OCI-LY3 (cell line): ENCODE data around the gene PSPH.
"Not testable (repeated sequence)": the region's sequence is repeated elsewhere in the genome, so short reads cannot be mapped to it uniquely, and the experiment has no call there.

Experiments
- H2AFZ ChIP-seq: fragments of 200-600, 300-600 bp; shearing (Covaris generic); 2 replicates; pipeline ENCODE4 v1.6.0; 2014; ENCODE audit warnings: antibody characterized with exemption, low read depth, low read length
- H3K27ac ChIP-seq: fragments of 200-600, 300-600 bp; sonication (generic); 2 replicates; pipeline ENCODE4 v1.5.1; 2014; ENCODE audit warnings: mild to moderate bottlenecking, low read length, moderate library complexity, mixed read lengths
- H3K27me3 ChIP-seq: fragments of 200-600, 300-600 bp; sonication (generic); 2 replicates; pipeline ENCODE4 v1.6.1; 2014; ENCODE audit warnings: low read depth, low read length, mixed read lengths
- H3K36me3 ChIP-seq: fragments of 200-600, 300-600 bp; sonication (generic); replicated peaks from 2 replicates; pipeline ENCODE3; 2014; ENCODE audit warnings: low read depth, low read length, mixed read lengths
- H3K4me1 ChIP-seq: fragments of 300-600, 200-600 bp; sonication (generic); 2 replicates; pipeline ENCODE4 v1.6.1; 2014; ENCODE audit warnings: low read length, mixed read lengths
- H3K4me2 ChIP-seq: fragments of 200-600, 300-600 bp; sonication (generic); 2 replicates; pipeline ENCODE4 v1.6.1; 2014; ENCODE audit warnings: low read length, mixed read lengths
- H3K4me3 ChIP-seq: fragments of 300-600, 200-600 bp; sonication (generic); 2 replicates; pipeline ENCODE4 v1.5.1; 2014; ENCODE audit warnings: antibody characterized with exemption, mild to moderate bottlenecking, low read length, moderate library complexity
- H3K79me2 ChIP-seq: fragments of 300-600, 200-600 bp; shearing (Covaris generic); 2 replicates; pipeline ENCODE4 v1.6.1; 2014; ENCODE audit warnings: mild to moderate bottlenecking, low read length, mixed read lengths
- H3K9ac ChIP-seq: fragments of 300-600, 200-600 bp; shearing (Covaris generic); 2 replicates; pipeline ENCODE4 v1.6.0; 2014; ENCODE audit warnings: mild to moderate bottlenecking, low read length, moderate library complexity
- H3K9me3 ChIP-seq: fragments of 200-600, 300-600 bp; shearing (Covaris generic); 2 replicates; pipeline ENCODE4 v1.6.1; 2014; ENCODE audit warnings: low read length, mixed read lengths; ENCODE audit not compliant: insufficient read depth
- H4K20me1 ChIP-seq: fragments of 200-600, 300-600 bp; sonication (generic); 2 replicates; pipeline ENCODE4 v1.6.1; 2016; ENCODE audit warnings: low read length, mixed read lengths; ENCODE audit not compliant: insufficient read depth
- EZH2phosphoT487 ChIP-seq: fragments of 200-600 bp; shearing (Covaris generic); IDR thresholded peaks from 2 replicates; pipeline ENCODE4 v1.6.1; 2018; ENCODE audit warnings: antibody characterized with exemption, mixed run types, low read depth
- TF ChIP-seq, protein P1 (sequence below): fragments of 200-600, 300-600 bp; sonication (generic); IDR thresholded peaks from 2 replicates; pipeline ENCODE4 v1.5.1; 2014; ENCODE audit warnings: antibody characterized with exemption, low read length, low read depth

Gene PSPH

DNA sequence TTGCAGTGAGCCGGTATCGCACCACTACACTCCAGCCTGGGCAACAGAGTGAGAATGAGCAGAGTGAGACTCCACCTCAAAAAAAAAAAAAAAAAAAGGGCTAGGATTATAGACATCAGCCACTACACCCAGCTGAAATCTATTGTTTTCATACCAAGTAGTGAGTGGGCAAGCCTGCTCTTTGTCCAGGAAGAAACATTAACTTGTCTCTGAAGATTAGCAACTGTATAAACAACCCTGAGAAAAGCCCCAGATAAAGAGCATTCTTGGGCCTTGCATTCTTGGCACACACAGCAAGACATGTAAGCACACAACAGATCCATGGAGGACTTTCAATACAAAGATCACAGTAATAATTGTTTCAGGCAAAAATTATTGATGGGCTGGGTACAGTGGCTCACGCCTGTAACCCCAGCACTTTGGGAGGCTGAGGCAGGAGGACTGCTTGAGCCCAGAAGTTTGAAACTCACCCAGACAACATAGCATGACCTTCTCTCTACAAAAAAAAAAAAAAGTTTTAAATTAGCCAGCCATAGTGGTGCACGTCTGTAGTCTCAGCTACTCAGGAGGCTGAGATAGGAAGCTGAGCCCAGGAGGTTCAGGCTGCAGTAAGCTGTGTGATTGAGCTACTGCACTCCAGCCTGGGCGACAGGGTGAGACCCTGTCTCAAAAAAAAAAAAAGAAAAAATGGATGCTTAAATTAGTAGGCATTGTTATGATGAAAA, 4.4 kb downstream of the PSPH start:
- H3K36me3 ChIP-seq: no peaks in the 10 kb centered on the region
- peaks cover 9% of the 10 kb centered on the region for H3K4me1 ChIP-seq
- H3K27me3 ChIP-seq: no peaks in the 10 kb centered on the region
- H4K20me1 ChIP-seq: no peaks in the 10 kb centered on the region
- no peak overlapping the region for H2AFZ ChIP-seq
- no peak overlapping the region for H3K9ac ChIP-seq
- no peak overlapping the region for H3K27ac ChIP-seq
- H3K4me2 ChIP-seq: no peak overlapping the region
- peaks cover 25% of the 10 kb centered on the region for H3K79me2 ChIP-seq
- no peak overlapping the region for H3K4me3 ChIP-seq
- no peaks in the 10 kb centered on the region for H3K9me3 ChIP-seq
- TF ChIP-seq EZH2phosphoT487: no peak
- TF ChIP-seq, protein P1, sequence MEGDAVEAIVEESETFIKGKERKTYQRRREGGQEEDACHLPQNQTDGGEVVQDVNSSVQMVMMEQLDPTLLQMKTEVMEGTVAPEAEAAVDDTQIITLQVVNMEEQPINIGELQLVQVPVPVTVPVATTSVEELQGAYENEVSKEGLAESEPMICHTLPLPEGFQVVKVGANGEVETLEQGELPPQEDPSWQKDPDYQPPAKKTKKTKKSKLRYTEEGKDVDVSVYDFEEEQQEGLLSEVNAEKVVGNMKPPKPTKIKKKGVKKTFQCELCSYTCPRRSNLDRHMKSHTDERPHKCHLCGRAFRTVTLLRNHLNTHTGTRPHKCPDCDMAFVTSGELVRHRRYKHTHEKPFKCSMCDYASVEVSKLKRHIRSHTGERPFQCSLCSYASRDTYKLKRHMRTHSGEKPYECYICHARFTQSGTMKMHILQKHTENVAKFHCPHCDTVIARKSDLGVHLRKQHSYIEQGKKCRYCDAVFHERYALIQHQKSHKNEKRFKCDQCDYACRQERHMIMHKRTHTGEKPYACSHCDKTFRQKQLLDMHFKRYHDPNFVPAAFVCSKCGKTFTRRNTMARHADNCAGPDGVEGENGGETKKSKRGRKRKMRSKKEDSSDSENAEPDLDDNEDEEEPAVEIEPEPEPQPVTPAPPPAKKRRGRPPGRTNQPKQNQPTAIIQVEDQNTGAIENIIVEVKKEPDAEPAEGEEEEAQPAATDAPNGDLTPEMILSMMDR: no peak

DNA sequence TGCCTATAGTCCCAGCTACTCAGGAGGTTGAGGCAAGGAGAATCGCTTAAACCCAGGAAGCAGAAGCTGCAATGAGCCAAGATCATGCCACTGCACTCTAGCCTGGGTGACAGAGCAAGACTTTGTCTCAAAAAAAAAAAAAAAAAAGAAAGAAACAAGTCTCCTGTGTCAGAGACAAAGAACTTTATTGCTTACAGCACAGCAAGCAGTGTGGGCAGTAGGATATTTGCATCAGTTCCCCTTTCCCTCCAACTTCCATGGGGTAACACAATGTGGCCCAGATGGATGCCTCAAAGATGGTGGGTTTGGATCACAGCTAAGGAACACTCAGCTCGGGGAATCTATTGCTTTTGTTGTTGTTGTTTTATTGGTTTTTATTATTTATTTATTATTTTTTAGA, 5.5 kb downstream of the PSPH start:
- H3K4me2 ChIP-seq, H3K36me3 ChIP-seq, H3K9ac ChIP-seq, H4K20me1 ChIP-seq, H3K4me1 ChIP-seq, H3K9me3 ChIP-seq, H3K27me3 ChIP-seq, H2AFZ ChIP-seq, H3K4me3 ChIP-seq, H3K27ac ChIP-seq: not testable (repeated sequence)
- peaks cover 15% of the 10 kb centered on the region for H3K79me2 ChIP-seq

DNA sequence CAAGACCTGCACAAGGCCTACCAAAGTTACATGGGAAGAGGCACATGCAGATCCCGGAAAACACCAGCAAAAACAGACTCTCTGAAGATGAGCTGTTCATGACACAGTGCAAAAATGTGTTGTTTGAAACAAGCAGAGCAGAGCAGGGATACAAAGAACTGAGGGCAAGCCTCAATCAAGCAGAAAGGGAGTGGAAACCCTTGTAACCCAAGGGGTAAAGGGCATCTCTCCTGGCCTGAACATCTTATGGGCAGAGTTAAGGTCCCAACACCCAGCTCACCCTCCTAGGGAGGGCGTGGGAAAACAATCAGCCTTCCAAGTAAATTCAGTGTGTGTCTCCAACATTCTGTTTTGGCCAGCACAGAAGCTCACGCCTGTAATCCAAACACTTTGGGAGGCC, 10.5 kb downstream of the PSPH start:
- H3K9me3 ChIP-seq: no peaks in the 10 kb centered on the region
- no peaks in the 10 kb centered on the region for H3K27me3 ChIP-seq
- TF ChIP-seq EZH2phosphoT487: no peak
- TF ChIP-seq, protein P1: no peak
- H2AFZ ChIP-seq: no peak overlapping the region
- no peak overlapping the region for H3K27ac ChIP-seq
- no peak overlapping the region for H3K9ac ChIP-seq
- H3K36me3 ChIP-seq: no peaks in the 10 kb centered on the region
- no peak overlapping the region for H3K4me3 ChIP-seq
- no peaks in the 10 kb centered on the region for H3K4me1 ChIP-seq
- H3K79me2 ChIP-seq: no peaks in the 10 kb centered on the region
- H3K4me2 ChIP-seq: no peak overlapping the region
- no peaks in the 10 kb centered on the region for H4K20me1 ChIP-seq

DNA sequence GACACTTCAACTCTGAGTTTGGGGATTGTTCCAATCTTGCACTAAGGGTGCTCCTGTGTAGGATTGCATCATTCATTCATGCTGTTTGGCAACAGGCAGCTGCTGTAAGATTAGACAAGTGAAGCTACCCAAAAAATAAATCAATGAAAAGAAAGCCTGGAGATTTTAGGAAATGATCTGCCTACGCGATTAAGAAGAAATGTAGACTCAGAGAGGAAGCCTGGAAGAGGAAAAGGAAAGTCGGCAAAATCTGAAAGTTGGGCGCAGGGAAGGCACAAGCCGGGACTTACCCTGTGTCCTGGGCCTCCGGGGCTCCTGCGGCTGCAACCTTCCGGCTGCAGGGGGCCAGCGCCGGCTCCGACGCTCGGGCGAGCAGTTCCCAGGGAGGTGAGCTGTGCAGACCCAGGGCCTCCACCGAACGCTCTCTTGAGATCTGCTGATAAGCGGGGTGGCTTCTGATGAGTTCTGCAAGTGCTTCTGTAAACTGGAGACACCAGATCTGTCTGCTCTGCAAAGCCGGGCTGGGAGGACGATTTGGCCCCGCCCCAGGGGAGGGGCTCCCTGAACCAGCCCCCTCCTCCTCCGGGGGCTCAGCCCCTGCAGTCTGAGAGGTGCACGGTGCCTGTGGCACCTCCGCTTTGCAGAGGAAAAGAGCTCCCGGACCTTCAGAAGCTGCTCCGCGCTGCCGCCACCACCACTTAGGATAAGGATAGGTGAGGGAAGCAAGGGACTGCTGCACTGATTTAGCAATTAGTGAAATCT, 17.4 kb downstream of the PSPH start:
- Histone ChIP-seq H3K9me3 (no peaks in the 10 kb centered on the region), H4K20me1 (no peaks in the 10 kb centered on the region), H3K4me2 (peak overlapping the region; percentile 79), H3K4me3 (peak overlapping the region; percentile 84), H2AFZ (peak overlapping the region; percentile 77), H3K79me2 (no peaks in the 10 kb centered on the region), H3K4me1 (no peaks in the 10 kb centered on the region), H3K36me3 (no peaks in the 10 kb centered on the region), H3K27ac (peak overlapping the region; percentile 18), H3K9ac (peak overlapping the region; percentile 64), H3K27me3 (no peaks in the 10 kb centered on the region)
- TF ChIP-seq EZH2phosphoT487: no peak
- TF ChIP-seq, protein P1: no peak

DNA sequence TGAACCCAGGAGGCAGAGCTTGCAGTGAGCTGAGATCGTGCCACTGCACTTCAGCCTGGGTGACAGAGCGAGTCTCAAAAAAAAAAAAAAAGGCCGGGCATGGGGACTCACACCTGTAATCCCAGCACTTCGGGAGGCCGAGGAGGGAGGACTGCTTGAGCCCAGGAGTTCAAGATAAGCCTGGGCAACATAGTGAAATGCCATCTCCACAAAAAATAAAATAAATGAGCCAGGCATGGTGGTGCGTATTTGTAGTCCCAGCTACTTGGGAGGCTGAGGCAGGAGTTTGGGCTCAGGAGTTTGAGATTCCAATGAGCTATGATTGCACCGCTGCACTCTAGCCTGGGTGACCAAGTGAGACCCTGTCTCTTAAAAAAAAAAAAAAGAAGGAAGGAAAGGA, 18.7 kb downstream of the PSPH start:
- not testable (repeated sequence) for H3K4me1 ChIP-seq, H3K27me3 ChIP-seq, H3K4me2 ChIP-seq, H3K9me3 ChIP-seq, H3K36me3 ChIP-seq, H4K20me1 ChIP-seq, H3K27ac ChIP-seq, H3K79me2 ChIP-seq, H2AFZ ChIP-seq, H3K4me3 ChIP-seq, H3K9ac ChIP-seq

DNA sequence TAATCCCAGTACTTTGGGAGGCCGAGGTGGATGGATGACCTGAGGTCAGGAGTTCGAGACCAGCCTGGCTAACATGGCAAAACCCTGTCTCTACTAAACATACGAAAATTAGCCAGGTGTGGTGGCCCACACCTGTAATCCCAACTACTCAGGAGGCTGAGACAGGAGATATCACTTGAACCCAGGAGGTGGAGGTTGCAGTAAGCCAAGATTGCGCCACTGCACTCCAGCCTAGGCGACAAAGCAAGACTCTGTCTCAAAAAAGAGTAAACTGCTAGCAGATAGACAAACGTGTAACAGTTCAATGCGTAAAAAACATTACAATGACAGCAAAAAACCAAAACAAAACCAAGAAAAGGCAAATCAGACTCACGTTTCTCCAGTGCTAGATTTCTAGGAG, 19.7 kb downstream of the PSPH start:
- not testable (repeated sequence) for H3K4me3 ChIP-seq, H3K36me3 ChIP-seq, H3K4me2 ChIP-seq, H3K9me3 ChIP-seq, H2AFZ ChIP-seq, H3K27ac ChIP-seq, H3K27me3 ChIP-seq, H3K79me2 ChIP-seq, H3K9ac ChIP-seq, H3K4me1 ChIP-seq, H4K20me1 ChIP-seq
